HG03066 (cell line): Measurements from ENCODE around the gene HPCAL4.

Experiments used
- ATAC-seq: cut with Tn5 transposase; IDR thresholded peaks from one replicate; pipeline ENCODE4 v1.9.1; 2021; ENCODE audit warnings: low read depth; ENCODE audit not compliant: unreplicated experiment

Gene HPCAL4

DNA sequence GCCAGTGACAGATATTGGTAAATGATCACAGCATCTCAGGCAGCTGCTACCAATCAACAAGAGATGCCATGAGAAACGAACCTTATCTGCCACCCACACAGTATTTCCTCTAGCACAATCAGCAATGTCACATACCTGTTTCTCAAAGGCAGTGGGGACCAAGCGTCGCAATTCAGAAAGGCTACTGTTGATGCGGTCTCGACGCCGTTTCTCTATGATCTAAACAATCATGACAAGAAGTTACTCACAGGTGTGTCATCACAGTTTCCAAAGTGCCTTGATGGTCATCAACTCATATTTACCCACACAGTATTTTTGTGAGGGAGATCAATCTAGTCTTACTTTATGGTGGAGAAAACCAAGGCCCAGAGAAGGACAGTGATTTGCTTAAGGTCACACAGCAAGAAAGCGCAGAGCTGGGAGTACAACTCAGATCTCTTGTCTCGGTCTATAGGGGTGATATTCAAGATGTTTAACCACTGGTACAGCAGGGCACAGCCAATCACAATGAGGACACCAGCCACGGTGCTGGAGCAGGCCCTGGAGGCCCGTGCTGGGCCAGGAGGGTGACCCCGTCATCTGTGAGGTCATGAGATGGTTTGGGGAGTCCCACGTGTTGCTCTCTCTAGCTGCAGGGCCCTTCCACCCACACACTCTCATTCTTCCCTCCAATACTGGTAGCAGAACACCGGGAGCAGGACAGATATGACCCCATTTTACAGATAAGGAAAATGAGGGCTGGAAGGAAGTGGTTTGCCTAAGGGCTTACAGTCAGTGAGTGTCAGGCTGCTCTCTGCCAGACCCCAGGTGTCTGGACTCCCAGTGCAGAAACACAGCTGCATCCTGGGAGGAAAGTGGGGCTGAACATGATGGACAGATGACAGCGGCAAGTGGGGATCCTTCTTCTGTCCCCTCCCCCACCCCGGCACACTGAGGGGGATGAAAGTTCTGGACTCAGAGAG is 59.6 kb downstream of the HPCAL4 start:
- ATAC-seq = no peak

DNA sequence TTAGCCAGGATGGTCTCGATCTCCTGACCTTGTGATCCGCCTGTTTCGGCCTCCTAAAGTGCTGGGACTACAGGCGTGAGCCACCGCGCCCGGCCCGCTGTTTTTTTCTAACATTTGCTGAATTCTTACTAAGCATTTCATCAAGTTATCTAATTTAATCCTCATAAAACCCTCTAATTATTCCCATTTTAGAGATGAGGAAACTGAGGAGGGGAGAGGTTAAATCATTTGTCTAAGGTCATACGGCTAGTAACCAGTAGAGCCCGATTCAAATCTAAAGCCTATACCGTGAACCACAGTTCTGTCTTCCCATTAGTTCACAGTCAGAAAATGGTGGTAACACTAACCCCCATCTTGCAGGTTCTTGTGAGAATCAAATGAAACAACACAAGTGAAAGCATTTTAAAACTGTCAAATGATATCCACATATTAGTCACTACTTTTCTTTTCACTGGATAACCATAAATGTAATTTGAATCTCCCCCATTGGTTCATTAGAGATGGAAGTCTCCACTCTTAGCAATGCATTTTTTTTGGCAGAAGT is 62.4 kb downstream of the HPCAL4 start:
- ATAC-seq = no peak
